NAMALWA (cell line): Measurements from ENCODE around the gene PDSS1.
"Not testable (repeated sequence)": the region's sequence is repeated elsewhere in the genome, so short reads cannot be mapped to it uniquely, and the experiment has no call there.

Experiments used
- DNase-seq: peaks from one replicate; pipeline ENCODE4 v3.0.0-alpha.2; 2015; ENCODE audit warnings: low spot score

Gene PDSS1

DNA sequence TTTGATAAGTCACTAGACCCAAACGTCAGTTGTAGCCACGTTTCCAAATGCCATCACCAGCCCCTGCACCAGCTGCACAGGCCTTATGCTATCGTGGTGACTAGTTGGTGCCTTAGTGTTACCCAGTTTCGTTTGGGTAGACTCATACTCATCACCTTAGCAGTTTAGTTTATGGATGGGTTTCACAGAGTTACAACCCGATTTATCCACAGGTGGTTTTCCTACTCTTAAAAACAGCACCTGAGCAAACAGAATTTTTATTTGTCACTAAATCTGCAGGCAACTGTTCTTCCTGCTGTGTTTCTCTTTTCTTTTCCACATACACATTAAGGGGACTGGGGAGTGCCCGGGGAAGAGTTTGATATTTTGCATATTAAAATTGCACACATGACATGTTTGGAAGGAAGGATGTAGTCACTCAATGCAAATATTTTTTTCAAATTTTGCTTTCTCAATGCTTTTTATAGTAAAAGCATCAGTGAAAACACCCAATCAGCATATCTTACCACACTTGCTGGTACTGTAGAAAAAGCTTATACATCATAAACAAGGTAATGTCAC lies 41.6 kb downstream of the PDSS1 start:
- DNase-seq: peak; percentile 88

DNA sequence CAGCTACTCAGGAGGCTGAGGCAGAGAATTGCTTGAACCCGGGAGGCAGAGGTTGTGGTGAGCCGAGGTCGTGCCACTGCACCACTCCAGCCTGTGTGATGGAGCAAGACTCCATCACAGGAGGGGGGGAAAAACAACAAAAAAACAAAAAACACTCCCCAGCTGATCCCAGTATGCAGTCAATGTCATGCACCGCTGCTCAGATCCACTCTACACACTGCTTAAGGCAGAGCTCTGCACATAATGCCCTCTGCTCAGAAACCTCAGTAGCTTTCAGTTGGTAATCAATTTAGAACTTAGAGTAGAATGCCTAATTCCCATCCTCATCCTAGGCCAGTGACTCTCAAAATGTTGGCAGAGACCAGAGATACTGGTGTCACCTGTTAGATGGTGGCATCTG lies 43.9 kb downstream of the PDSS1 start:
- DNase-seq: peak; percentile 43

DNA sequence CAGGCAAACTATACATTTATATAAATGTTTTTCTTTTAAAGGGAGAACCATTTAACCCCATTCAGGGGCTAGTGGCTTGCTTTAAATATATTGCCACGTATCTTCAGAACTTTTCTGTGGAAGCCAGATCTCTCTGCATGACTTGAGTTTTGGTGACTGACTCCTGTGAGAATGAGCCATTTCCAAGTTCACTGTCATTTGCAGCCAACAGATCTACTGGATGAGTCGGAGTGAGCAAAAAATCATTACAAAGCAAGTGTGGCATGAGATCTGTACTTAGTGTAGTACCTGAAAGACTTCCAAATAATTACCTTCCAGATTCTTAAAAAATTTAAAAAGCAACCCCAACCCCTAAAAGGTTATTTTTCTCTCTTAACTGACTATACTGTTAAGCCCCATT lies 45.6 kb downstream of the PDSS1 start:
- DNase-seq: no peak

DNA sequence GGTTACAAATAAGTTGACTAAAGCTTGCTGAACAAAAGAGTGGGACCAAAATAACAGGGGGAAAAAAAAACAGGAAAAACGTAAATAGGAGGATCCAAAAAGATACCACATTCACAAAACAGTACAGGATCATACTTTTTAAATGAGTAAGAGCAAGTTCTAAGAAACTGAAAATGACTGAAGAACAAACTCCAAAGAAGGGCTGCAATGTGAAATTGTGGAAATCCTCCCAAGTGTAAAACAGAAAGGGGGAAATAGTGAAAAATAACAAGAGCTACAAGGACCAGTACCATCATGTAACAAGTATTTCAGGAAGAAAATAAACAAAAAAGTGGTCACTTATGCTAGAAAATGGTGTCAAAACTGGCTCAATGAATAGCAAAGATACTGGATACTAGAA lies 46.3 kb downstream of the PDSS1 start:
- DNase-seq: no peak

DNA sequence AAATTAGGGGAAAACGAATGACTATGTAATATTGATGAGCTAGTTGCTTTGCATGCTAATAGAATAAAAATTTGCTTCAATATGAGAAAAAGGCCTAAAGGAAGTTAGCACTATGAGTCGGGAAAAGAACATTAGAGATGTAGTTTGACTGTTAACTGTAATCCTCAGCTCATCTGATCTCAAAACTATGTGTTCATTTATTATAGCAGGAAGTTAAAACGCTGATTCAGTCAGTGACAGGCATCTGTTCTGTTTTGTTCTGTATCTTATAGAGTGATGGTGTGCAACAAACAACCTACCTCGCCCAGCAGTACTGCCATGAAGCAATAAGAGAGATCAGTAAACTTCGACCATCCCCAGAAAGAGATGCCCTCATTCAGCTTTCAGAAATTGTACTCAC lies 48.6 kb downstream of the PDSS1 start:
- no peak for DNase-seq

DNA sequence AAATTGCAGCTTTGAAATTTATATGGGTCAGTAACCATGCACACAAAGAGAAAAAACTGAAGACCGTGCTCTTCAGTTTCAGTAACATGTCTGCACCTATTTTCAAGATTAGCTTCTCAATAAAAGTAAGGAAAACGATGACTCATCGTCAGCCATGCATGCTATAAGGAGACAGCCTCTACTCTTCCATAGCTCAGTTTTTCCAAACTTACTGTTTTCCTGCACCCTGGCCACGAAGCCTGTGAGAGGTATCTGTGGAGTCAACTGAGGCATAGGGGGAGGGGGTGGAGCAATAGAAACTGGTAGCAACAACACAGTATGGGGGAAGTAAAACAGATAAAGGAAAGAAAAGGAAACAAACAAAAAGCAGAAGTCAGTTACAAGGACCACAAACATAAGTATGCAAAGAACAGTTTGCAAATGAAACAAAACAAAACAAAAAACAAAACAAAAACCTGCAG lies 58.0 kb downstream of the PDSS1 start:
- DNase-seq: peak; percentile 60

DNA sequence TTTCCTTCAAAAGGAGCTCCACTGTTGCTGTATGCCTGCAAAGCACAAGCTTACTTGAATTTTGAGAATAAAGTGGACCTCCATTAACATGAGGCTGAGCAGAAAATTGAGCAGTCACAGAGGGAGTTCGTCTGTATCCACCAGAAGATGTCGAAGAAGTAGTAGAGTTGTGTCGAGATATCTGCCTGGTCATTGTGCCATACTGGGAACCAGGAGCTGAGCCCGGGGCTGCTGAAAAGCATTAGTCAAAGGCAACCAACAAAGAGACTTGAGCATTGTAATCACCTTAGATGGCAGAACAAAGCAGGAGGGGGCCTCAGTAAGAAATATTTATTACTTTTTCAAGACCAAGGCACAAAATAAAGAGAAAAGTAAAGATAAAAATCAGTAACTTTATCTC lies 61.5 kb downstream of the PDSS1 start:
- DNase-seq: no peak

DNA sequence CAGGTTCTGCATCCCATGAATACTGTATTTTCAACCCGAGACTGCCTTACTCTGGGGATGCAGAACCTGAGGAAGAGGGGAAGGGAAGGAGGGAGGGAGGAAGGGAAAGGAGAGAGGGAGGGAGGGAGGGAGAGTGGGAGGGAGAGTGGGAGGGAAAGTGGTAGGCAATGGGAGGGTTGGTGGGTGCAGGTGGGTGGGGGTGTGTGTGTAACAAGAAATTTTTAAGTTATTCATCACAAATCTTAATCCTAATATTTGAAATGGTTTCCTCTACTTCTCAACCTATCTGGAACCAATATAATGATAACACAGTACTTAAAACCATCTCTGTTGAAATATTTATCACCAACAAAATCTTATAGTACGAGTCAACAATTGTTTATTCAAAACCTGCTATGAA lies 68.0 kb downstream of the PDSS1 start:
- no peak for DNase-seq

DNA sequence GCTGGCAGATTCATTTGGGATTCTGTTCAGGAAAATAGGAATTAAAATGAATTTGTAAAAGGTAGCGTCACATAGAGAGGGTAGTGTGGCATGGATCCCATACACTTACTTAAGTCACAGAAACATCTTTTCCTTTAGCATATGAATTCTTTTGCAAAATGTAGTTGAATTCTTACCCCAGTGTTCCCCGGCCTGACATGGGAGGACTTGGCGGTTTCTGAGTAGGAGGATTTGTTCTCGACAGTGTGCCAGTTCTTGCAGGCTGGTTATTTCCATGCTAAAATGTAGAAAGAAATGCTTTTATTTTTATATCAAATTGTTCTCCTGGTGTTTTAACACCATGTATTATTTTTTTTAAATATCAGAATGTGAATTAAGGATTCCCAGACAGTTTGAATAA lies 72.6 kb downstream of the PDSS1 start:
- DNase-seq: no peak

DNA sequence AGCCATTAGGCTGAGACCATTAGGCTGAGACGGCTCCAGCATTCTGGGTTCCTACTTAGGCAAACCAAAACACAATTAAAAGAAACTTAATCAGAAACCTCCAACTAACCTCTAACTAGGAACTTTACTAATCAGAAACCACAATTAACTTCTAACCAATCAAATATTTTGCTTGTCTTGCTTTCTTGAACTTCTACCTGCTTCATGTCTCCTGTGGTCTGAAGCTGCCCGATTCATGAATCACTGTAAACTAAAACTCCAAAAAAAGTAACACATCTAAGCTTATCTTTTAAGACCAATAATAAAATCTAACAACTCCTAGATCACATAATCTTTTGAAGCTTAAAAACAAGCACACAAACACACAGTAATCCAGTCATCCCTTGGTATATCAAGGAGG lies 76.1 kb downstream of the PDSS1 start:
- DNase-seq: no peak

DNA sequence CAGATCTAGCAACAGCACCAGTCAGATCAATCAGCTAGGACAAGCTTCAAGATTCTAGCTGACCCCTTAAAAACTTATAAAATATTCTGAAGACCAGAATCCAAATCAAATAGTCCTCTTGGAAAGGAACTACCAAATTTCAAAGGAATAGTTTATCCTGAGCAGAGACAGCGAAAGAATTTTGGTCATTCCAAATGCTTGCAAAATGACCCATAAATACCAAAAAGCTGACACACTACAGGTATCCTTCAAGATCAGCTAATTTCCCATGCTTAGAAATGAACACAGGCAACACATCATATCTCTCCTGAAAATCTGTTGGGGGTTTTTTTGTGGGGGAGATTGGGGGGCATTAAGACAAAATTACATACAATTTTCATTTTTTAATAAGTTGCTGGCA lies 78.8 kb downstream of the PDSS1 start:
- DNase-seq: no peak

DNA sequence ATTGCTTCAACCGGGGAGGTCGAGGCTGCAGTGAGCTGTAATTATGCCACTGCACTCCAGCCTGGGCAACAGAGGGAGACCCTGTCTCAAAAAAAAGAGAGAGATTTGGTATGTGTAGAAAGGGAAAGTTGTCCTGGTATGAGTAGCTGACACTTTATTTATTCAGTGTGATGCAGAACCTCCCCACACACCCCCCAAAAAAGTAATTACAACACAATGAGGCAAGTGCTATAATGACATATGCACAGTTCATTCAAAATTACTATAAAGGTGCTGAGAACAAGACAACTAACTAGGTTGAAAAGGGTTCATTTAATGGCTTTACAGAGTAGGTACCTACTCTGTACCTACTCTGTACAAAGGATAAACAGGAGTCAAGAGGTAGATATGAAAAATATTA lies 80.2 kb downstream of the PDSS1 start:
- DNase-seq: no peak

DNA sequence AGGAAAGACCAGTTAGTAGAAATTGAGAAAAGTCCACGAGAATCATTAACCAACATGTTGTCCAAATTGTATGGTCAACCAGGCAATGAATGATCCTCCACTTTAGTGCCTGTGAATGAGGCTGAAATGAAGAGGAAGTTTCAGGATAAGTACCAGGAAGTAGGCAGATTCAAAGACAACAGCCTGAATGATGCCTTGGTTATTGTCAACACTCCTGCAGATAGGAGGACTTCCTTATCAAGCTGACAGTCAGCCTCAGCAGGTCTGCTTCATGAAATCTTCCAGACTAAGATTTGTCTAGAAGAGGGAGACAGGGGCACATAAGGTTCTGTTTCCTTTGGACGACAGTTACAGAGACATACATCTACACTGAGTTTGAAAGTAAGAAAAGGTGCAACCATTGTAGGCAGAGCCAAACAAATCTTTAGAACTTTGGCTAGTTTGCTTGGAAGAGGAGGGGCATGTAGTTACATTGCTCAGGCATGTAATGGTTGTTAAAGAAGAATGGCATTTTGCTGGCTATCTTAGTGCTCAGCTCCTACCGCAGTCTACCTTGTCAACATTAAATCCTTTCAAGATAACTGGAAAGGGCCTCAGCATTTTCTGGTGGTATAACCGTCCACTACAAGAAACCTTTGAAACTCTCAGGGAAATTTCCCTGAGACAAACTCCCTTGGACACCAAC lies 81.8 kb downstream of the PDSS1 start:
- DNase-seq: no peak

DNA sequence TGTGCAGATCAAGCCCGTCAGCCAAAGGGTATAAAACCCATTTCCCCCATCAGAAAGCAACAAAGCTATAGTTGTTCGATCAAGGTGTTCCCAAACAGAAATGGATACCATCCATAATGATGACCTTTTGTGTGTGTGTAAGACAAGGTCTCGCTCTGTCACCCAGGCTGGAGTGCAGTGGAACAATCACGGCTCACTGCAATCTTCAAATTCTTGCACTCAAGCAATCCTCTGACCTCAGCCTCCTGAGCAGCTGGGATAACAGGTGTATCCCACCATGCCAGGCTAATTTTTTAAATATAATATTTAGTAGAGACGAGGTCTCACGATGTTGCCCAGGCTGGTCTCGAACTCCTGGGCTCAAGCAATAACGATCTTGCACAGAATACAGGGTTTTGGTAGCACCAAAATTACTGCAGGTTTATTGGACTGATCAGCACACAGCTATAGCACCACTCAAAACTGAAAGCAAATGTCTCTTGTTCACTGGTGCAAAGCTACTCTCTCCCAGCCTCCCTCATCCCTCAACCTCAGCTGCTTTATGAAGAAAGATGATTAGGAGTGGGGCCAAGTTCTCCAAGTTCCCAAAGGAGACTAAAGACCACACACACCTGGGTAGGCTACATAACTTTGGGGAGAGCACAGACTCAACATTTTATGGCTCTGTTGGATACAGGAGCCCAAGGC lies 82.7 kb downstream of the PDSS1 start:
- no peak for DNase-seq

DNA sequence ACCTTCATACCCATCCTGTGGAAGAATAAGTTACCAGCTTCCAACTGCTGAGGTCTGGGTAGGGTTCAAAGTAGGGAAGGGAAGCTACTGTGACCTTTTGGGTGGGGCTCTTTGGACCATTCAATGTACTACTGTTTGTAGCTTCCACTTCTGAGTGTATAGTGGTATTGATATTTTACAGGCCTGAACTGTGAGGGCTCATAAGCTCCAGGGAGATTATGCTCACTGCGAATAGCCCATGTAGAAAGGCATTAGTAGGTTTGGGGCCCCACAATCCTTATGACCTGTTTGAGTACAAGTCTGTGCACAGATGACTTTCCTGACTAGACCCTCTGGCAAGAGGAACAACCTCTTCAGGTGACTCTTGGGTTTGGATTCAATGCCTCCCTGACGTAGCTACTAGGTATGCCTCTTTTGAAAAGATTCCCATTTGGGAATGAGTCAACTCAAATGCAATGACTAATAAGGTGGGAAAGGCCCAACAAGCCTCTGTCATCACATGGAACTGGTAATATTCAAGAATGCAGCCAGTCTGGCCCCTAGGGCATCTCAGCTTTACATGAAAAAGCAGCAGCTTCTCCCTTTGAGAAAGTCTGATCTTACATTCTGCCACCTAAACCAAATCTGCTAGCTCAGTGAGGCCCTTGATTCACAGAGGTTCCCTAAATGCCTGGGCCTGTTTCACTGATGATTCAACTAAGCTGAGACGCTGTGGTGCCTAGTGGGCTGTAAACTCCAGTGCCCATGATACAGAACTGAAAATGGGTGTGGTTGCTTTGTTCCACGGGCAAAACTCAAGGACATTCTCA lies 83.5 kb downstream of the PDSS1 start:
- no peak for DNase-seq

DNA sequence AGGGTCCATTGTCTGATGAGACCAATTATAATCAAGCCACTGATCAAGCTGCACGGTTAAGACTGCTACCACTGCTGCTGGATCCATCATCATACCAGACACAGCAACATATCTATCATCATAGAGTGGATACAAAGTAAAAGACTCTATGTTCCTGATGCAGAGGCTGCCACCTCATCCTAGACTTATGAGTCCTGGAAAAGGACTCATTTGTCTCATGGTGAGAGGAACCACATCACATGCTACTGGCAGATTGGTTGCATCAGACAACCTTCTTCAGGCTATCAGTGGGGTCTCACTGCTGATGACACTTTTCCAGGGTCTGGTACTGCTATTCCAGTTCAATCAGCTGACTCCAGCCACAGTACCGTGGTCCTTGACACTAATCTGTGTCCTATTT lies 84.3 kb downstream of the PDSS1 start:
- no peak for DNase-seq

DNA sequence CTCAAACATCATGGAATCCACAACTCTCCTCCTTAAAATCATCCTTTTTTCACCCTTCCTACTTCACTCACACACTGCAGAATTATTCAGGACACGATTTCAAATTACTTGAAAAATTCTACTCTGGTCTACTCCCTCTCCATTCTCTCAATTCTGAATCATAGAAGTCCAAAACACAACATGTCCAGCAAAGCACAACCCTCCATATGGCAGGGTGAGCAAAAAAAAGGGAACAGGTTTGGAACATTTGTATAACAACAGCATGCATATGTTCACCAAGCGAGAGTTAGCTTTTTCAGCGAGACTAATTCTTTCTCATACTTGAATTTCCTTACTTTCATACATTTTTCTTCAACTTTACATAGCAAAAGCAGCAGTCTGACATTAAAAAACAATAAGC lies 89.9 kb downstream of the PDSS1 start:
- DNase-seq: no peak

DNA sequence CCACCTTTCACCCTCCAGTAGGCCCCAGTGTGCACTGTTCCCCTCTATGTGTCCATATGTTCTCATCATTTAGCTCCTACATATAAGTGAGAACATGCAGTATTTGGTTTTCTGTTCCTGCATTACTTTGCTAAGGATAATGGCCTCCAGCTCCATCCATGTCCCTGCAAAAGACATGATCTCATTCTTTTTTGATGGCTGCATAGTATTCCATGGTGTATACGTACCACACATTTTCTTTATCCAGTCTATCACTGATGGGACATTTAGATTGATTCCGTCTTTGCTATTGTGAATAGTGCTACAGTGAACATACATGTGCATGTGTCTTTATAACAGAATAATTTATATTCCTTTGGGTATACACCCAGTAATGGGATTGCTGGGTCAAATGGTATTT lies 92.3 kb downstream of the PDSS1 start:
- not testable (repeated sequence) for DNase-seq

DNA sequence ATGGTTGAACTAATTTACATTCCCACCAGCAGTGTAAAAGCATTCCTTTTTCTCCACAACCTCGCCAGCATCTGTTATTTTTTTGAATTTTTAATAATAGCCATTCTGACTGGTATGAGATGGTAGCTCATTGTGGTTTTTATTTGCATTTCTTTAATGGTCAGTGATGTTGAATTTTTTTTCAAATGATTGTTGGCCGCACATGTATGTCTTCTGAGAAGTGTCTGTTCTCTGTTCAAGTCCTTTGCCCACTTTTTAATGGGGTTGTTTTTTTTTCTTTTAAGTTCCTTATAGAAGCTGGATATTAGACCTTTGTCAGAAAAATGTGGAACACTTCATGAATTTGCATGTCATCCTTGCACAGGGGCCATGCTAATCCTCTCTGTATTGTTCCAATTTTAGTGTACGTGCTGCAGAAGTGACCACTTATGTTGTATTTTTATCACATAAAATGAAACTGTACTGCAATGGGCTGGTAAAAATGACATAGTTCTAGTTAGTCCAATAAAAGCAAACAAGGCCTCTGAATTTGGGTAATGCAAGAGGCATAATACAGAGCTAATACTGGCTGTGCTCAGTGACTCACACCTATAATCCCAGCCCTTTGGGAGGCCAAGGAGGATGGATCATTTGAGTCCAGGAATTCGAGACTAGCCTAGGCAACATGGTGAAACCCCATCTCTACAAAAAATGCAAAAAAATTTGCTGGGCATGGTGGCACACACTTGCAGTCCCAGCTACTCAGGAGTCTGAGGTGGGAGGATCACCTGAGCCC lies 92.9 kb downstream of the PDSS1 start:
- no peak for DNase-seq

DNA sequence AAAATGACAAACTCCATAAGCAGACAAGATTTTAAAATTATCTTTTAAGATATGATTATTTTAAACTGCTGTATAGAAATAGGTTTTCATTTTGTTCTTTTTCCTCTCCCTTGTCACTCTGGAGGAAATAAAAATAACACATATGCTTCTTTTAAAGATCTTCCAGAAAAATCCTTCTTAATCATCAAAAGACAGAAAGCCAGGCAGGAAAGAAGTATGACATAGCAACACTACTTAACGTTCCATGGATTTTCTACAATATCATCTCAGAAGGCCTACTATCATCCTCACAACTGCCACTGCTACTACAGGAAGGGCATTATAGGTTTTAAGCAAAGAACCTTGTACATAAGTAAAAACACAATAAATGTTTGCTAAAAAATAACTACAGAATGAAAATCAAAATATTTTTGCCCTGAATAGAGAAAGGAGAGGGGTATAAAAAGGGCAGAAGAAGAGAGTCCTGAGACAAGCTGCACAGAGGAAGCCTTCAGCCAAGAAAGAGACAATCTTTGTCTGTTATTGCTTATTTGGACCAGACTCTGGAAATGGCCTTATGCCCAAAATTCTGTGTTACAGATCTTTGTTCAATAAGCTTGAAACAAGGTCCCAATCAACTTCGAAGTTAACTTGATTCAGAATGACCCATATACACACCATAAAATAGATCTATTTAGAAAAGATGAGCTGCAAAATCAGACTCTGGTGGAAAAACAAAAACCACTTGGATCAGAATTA lies 95.4 kb downstream of the PDSS1 start:
- no peak for DNase-seq
